Central memory CD4-positive, alpha-beta T cell (primary cell): ENCODE data around the gene FAM9B.
"Not testable (repeated sequence)": the region's sequence is repeated elsewhere in the genome, so short reads cannot be mapped to it uniquely, and the experiment has no call there.

Source experiments
- DNase-seq: peaks from one replicate; pipeline ENCODE4 v3.0.0; 2022
- total RNA-seq, 3 experiments: gene quantifications; one replicate each; lab custom pipeline; 2026; lab: John Stamatoyannopoulos, UW

FAM9B gene
- total RNA-seq = 0 to 0.07 (median 0) reads per million in 3 experiments

DNA sequence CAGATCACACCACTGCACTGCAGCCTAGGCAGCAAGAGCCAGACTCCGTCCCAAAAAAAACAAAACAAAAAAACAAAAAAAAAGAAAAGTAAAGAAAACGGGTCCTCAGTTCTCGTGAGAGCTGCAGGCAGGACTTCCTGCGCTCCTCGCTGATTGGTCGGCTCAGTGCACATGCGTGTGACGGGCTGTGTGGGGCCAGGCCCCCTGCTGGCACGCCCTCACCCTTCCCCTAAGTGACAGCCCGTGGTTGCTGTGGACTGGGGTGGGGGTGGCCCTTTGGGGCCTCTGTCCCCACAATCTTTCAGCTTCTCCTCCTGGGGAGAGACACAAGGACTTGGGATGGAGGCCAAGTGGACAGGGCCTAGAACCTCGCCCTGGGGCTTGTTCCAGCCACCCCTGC is at the start of gene FAM9B:
FAM9B (minus strand) TSS at position 139 of the 400 bp plus-strand sequence. CDS start 1,141 bp downstream, outside the sequence.
- DNase-seq = no peak

DNA sequence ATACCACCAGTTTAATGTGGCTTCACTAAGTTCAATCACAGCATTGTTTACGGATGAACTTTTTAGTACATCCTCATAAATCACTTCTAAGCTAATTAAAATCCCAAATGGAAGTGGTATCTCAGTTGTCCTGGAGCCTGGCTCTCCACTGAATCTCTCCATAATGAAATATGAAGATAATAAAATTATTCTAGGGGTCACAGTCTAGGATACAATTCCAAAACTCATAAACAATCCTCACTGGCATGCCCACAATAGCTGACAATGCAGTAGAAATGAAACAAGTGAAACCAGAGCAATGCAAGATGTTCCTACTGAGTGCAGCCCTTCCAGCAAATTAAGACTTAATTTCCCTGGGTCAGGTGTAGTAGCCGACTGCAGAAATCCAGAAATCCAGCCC is 47.3 kb upstream of the FAM9B start:
- no peak for DNase-seq

DNA sequence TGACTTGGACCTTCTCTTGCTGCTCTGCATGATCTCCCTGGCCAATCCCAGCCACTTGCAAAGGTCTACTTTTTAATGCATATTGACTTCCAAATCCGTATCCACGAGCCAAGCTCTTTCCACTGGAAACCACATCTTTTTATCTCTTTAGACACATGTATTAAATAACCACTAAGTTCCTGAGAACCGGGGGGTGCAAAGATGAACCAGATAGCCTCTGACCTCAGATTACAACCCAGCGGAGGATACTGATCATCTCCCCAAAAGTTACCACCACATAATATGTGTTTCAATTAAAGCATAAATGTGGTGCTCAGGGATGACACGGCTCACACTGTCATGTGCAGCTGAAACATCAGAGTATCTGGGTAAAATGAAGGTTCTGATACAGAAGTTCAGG is 40.4 kb upstream of the FAM9B start:
- no peak for DNase-seq

DNA sequence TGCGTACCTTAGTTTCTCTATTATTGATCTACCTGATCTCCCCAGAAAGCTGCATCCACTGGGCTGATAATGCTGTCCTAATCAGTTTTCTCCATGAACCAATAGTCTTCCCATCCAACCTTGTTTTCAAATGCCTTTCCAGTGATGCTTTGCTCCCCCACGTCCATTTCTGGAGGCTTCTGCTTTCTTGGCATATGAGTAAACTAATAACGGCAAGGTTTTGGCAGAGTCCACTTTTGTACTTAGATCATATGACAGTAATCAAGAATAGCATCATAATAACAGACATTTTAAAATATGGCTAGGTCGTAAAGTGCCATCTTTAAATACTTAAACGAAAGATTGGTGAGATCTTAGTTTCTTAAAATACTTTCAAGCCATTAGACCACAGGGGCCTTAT is 38.4 kb upstream of the FAM9B start:
- no peak for DNase-seq

DNA sequence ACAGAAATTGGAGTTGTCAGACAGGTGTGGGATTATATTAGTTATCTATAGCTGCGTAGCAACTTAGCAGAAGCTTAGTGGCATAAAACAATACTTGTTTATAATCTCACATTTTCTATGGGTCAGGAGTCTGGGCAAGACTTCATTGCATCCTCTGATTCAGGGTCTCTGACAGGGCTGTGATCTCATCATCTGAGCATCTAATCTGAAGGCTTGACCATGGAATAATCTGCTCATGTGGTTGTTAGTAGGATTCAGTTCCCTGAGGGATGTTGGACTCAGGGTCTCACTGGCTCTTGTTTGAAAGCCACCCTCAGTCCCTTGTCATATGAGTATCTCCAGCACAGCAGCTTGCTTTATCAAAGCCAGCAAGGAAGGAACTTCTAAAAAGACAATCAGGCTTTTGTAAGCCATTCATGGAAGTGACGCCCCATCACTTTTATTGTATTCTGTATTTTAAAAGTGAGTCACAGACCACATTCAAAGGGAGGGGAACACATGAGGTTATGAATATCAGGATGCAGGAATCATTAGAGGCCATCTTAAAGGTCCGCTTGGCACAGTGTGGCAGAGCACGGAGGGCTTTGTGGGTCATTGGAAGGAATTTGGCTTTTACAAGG is 37.2 kb upstream of the FAM9B start:
- no peak for DNase-seq

DNA sequence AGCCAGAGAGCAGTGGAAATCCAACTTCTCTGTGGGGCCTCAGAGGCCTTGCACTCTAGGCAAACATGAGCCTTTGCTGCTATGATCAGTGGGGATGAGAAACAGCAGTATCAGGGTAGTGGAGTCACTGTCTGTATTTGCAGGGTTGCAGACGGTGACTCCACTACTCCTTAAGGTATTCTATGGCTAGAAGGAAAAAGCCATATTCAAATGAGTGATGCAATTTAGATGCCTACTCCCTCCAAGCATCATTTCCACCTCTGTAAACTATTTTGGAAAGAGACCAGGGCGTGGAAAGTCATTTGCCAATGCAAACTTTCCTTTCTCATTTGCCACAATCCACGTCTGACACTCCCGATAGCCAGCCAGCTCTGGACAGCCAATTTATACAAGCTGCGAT is 35.6 kb upstream of the FAM9B start:
- no peak for DNase-seq

DNA sequence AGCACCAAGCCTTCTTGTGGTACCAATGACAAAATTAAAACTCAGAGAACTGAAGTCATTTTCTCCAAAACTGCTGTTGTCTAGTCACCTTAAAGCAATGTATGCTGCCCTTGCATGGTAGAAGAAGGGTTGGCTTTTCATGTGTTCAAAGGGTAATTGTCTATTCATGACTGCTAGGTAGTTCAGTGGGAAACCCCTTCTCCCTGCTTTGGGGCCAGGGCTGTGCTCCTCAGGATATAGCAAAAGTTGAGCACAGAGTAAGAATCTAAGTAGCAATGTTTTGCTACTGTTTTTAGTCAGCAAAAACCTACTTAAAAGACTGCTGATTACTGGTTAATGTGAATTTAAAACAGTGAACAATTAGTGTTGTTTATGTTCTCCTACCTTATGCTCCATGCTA is 30.8 kb upstream of the FAM9B start:
- DNase-seq = no peak

DNA sequence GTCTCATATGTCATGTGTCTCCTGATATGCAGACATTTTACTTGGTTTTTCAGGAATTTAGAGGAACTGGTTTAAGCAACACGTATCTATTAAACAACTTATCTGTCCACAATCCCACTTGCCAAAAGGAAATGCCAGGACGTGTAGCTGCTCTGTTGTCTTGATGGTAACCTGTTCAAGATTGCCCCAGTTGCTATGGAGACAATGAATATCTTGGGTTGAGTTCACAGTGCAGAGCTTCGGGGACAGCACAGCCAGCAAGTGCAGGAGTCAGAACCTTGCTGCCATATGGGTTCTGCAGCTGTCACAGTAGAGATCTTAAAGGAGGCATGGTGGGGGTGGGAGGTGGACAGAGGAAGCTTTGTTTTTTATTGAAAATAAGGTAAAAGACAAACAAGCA is 28.7 kb upstream of the FAM9B start:
- no peak for DNase-seq

DNA sequence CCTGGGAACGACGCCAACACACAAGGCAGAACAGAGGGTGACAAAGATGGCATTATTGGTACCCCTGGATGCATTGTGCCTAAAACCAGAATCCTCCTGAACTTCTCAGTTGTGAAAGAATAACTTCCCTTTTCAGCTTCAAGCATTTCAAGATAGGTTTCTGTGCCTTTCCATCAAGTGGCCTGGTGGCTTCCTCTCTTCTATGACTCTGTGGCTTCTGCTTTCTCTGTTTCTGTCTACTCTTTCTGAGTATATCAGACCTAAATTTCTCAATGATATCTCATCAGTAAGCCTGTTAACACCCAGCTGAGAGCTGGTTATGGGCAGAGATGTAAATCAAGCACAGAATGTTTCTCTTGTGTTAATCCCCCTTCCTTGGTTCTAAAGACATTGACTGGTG is 21.4 kb upstream of the FAM9B start:
- DNase-seq = no peak

DNA sequence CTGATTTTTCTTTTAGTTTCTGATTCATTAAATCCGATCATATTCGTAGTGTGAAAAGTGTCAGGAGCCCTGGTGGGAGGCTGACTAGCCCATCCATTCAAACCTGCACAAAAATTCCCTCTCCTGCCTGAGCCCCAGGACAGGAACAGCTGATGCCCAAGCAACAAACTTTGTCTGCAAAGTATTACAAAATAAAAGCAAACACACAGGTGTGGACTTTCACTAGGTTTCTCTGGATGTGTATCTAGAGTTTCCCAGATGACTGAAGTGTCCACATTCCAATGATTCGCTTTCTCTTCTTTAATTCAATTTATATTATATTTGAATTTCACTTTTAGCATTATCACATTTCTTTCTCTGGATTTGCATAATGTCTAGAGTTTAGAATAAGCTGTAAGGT is 18.2 kb upstream of the FAM9B start:
- DNase-seq = no peak

DNA sequence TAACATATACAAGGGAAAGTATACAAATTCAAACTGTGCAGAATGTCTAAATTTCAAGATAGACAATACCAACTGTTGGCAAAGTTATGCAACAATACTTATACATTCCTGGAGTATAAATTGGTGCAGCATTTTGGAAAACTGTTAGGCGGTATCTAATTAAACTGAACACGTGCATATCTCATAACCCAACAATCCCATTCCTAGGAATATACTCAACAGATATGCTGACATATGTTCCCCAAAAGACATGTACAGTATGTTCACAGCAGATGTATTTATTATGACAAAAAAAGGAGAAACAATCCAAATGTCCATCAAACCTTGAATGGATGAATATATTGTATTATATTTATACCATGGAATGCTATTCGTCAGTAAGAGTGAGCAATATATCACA is 16.4 kb upstream of the FAM9B start:
- no peak for DNase-seq

DNA sequence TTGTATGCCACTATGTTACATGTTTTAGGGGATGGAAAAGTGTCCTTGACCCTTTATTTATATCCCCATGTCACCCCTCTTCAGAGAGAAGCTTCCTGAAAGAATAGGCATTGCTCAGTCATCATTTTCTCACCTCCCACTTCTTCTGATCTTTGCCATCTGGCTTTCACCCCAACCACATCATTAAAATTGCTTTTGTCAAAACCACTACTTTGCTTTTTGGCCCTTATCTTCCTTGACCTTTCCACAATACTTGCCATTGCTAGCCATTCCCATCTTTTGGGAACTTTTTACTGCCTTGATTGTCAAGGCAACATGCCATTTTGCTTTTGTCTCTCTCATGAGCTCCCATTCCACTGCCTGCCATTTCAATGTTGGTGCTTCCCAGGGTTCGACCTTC is 14.9 kb upstream of the FAM9B start:
- DNase-seq = no peak

DNA sequence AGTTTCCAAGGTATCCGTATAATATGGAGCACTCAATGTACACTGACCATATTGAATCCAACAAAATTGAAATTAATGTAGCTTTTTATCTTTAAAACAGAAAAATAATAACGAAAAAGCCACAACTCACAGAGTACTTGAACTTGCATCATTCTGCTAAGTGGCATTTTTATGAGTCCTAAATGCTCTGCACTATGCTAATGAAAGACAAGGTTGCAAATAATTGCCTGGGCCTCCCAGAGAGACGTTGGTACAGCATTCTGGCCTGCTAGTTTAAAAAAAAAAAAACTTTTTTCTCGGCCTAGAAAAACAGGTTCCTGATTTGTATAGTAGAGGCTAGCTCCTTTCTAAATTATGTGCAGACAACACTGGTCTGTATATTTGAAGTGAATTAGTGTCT is 4.3 kb upstream of the FAM9B start:
- DNase-seq = no peak

DNA sequence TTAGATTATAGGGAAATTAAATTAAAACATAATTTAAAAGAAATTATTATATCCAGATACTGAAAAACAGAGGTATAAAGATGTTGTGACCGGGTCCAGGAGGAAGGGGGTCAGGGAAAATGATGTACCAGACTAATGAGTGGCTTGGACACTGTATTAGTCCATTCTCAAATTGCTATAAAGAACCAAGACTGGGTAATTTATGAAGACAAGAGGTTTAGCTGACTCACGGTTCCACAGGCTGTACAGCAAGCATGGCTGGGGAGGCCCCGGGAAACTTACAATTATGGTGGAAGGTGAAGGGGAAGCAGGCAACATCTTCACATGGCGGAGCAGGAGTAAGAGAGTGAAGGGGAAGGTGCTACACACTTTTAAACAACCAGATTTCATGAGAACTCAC is 3.4 kb upstream of the FAM9B start:
- no peak for DNase-seq

DNA sequence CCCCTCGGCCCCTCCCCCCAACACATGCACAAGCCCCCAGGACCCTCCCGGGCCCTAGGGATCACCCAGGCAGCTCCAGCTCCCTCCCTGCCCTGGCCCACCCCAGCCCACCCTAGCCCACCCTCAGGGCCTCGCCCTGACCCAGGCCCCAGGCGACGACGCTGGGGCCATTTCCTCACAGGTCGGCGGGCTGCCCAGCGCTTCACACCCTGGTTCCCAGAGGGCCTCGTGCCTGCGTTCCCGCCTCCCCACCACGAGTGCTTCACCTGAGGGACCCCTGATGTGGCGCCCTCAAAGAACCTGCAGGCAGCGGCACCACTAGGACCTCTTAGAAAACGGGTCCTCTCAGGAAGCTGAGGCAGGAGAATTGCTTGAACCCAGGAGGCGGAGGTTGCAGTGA is 341 bp downstream of the FAM9B start:
- DNase-seq = no peak

DNA sequence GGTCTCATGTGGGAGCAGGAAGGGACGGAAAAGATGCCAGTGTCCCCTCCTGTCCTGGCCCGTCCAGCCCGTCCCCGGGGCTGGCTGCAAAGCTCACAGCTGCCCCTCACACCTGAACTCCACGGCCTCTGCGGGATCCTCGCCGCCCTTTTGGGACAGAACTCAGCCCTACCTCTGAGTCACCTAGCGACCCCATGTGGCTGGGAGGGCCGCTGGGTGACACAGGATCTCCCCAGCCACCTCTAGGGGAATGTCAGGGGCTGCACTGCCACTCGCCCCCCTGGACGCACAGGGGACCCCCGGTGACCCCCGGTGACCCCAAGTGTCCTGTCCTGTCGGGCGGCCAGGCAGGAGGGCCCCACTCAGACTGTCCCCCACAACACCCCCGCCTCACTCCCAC is 748 bp downstream of the FAM9B start:
- no peak for DNase-seq

DNA sequence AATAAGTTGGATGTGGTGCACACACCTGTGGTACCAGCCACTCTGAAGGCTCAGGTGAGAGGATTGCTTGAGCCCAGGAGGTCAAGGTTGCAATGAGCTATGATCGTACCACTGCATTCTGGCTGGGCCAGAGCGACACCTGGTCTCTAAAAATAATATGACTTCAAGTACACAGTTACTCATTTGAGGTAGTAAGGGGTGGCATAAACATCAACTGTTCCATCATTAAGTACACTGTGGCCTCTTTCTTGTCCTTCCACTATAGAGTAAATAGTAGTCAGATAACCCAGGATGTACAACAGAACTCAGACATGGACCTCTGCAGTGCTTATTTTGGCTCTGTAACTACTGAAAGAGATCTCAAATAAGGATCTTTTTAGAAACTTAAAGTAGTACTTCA is 10.6 kb downstream of the FAM9B start:
- no peak for DNase-seq

DNA sequence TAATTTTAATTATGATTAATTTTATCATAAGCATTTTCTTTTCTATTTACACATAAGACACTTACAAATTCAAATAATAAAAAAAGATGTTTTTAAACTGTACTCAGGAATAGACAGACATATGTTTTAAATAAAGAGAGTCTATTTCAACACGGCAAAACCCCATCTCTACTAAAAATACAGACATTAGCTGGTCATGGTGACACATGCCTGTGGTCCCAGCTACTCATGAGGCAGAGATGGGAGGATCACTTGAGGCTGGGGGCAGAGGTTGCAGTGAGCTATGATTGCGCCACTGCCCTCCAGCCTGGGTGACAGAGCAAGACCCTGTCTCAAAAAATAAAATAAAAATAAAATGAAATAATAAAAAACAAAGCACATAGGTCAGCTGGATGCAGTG is 14.8 kb downstream of the FAM9B start:
- DNase-seq = no peak

DNA sequence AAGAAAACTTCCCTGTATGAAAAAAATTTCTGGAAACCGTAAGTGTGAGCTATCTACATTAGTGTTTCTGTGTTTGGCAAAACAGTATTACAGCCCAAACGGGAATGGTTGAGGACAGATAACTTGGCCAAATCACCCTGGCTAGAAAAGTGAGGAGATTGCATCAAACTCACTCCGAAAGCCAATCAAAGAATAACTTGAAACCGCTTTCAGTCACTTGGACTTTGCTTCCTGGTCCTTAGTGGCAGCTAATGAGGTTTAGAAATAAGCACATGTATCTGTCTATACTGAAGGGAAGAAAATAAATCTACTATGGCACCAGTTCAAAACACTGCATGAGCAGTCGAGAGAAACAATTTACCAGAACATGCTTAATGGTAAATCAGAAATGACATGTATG is 15.6 kb downstream of the FAM9B start:
- DNase-seq = not testable (repeated sequence)

DNA sequence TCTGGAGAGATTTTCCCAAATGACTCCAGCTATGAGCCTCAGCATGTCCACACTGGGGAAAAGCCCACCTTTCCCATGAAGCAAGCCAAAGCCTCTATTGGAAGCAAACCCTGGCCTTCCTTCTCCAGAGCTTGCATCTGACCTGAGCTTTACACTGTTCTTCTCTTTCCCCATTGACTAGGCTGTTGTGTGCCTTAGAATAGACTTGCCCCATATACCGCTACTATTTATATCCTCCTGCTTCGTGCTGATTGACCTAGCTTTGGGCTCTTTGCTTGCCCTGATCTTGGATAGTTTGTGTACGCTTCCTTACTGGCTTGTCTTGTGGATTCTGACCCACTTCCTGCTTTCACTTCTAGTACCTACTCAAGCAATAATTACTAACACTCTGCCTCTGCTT is 30.9 kb downstream of the FAM9B start:
- DNase-seq = no peak

DNA sequence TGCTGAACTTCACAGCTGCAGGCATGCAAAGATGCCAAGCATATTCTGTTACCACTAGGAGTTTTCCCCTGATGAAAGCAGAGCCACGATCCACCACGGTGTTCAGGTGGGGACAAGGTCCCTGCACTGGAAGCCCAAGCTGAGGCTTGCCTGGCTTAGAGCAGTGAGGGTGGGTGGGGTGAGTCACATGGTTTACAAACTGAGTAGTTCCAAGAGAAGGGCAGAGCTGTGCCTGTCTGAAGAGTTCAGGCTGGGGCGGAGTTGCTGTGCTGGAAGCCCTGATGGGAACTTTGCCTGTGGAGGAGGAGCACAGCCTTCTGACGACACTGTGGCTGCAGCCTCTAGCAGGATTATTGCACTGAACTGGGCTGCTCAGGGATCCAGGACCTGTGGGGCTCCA is 45.5 kb downstream of the FAM9B start:
- DNase-seq = peak; percentile 8

DNA sequence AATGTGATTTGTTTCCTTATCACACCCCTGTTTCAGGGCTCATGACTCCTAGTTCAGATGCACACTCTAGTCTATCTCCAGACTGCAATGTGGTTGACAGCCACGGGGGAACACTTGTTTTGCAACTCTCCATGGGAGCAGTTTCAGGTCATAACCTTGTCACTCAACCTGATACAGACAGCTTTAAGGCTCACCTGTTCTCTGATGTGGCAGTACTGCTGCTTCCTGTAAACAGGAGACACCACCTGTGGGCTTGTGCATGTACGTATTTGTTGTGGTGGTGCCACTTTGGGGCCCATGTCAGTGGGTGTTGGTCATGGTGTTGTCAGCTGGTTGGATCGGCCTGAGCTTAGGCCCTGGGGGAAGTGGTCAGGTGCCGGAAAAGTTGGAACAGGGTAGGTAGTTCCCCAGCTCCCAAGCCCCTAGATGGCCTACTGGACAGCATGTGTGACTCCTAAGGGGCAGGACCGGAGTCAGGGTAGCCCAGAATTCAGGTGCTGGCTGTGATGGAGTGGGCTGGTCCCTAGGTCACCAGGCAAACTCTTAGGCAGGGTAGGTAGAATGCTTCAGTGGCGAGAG is 46.2 kb downstream of the FAM9B start:
- peak; percentile 82 for DNase-seq

DNA sequence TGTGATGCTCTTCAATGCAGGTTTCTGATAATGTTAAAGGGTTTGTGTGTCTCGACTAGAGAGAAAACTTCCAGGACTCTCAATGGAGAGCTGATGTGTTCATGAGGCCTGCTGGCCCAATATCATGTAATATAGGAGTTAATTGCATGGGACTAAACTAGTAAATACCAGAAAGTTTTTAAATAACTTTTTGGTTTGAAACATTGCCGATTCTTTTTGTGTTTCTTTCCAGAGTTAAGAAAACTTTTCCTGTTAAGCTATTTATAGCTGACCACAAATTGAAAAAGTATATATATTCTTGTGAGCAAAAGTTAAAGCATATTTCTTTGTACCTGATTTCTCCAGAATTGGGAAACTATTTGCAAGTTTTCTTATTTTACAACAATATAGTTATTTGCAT is 49.7 kb downstream of the FAM9B start:
- no peak for DNase-seq

DNA sequence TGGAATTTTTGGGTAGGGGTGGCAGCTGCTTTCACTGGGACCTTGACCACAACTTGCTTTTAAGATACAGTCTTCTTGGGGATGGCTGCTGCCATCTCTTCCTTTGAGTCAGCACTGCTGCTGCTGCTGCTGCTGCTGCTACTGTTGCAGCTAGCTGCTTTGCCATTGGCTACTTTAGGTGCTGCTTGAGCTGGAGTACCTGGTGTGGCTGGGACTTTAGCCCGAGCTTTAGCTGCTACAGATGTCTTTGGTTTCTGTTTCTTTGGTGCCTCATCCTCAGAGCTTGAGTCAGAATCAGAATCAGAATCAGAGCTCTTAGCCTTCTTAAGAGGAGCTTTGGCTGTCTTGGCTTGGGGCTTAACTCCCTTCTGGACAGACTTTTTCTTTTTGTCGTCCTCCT is 52.2 kb downstream of the FAM9B start:
- DNase-seq = peak; percentile 12

DNA sequence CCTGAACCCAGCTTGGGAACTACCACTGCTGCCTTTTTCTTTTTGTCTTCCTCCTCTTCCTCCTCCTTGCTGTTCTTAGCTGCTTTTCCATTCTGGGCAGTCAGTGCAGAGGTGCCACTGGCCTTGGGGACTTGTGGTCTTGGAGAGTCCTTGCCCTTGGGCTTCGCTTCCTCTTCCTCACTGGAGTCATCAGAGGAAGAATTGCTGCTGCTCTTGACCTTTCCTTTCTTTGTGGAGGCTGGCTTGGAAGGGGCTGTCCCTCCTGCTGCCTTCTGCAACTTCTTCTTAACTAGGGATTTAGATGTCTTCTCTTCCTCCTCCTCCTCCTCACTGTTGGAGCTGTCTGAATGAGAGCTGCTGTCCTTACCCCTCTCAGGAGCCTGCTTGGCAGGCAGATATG is 53.2 kb downstream of the FAM9B start:
- DNase-seq = no peak
